ENCODE data around the gene GSTCD. TPM values are rescaled to one million over a fixed set of nuclear protein-coding genes. Genes with fewer than 3 reads are reported as not detected.

Gene GSTCD
- total RNA-seq, 1 experiment from 2014 or later: 22.5 TPM

DNA sequence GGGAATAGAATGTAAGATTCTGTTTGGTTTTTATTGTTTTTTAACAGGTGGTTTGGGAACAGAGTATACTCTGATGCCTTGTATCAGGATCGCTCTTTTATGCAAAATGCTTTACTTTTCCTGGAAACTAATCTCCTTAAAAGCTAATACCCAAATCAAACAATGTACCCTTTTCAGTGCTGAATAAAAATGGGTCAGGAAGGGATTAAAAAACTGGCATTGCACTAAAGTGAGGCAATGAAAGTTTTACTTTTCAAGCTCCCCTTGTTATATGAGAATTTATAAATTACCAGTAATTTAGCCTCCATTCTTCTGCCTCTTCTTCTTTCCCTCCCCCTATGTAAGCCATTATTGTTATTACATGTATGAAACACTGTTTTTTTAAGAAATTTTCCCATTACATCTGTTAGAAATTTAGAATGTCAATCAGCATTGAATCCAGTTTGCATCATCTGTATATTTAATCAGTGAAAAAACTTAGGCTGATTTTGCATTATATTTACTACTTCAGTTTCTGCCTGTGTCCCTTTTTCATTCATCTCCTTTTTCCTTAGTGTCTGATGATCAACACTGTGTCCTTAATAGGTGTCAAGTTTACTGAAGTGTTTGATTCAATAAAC, 97.0 kb downstream of the GSTCD start:
- TF ChIP-seq, protein P1, sequence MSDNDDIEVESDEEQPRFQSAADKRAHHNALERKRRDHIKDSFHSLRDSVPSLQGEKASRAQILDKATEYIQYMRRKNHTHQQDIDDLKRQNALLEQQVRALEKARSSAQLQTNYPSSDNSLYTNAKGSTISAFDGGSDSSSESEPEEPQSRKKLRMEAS (IDR thresholded peaks at IDR 0.05): no peak
- no peak for TF ChIP-seq CBX3 (IDR thresholded peaks at IDR 0.05; ENCODE audit: low read depth)
- no peak for TF ChIP-seq FOSL1 (IDR thresholded peaks at IDR 0.05; ENCODE audit: low read depth)
- TF ChIP-seq, protein P2, sequence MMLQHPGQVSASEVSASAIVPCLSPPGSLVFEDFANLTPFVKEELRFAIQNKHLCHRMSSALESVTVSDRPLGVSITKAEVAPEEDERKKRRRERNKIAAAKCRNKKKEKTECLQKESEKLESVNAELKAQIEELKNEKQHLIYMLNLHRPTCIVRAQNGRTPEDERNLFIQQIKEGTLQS (IDR thresholded peaks at IDR 0.05): no peak
- no peak for TF ChIP-seq EZH2 (IDR thresholded peaks at IDR 0.05)
- no peak for TF ChIP-seq SP1 (IDR thresholded peaks at IDR 0.05; ENCODE audit: low read depth)
- TF ChIP-seq, protein P3, sequence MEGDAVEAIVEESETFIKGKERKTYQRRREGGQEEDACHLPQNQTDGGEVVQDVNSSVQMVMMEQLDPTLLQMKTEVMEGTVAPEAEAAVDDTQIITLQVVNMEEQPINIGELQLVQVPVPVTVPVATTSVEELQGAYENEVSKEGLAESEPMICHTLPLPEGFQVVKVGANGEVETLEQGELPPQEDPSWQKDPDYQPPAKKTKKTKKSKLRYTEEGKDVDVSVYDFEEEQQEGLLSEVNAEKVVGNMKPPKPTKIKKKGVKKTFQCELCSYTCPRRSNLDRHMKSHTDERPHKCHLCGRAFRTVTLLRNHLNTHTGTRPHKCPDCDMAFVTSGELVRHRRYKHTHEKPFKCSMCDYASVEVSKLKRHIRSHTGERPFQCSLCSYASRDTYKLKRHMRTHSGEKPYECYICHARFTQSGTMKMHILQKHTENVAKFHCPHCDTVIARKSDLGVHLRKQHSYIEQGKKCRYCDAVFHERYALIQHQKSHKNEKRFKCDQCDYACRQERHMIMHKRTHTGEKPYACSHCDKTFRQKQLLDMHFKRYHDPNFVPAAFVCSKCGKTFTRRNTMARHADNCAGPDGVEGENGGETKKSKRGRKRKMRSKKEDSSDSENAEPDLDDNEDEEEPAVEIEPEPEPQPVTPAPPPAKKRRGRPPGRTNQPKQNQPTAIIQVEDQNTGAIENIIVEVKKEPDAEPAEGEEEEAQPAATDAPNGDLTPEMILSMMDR (IDR thresholded peaks at IDR 0.05 in 2 of 3, conservative IDR thresholded peaks at IDR 0.05 in 1 of 3; ENCODE audit: borderline replicate concordance in 1 of 3, insufficient read depth in 1 of 3, low read depth in 2 of 3, low read length in 2 of 3): no peak
- TF ChIP-seq POLR2AphosphoS5 (IDR thresholded peaks at IDR 0.05; ENCODE audit: low read depth, low read length): no peak
- RAD21 ChIA-PET (ENCODE audit: low non-redundant PET in 1 of 2, low total read pairs in 2 of 2, uncharacterized antibody in 2 of 2, unreplicated experiment in 2 of 2): no interaction called here
- Histone ChIP-seq H3K4me1 (ENCODE audit: control insufficient read depth in 1 of 2, insufficient read depth in 2 of 2, low read length in 2 of 2) (no peaks in the 10 kb centered on the region), H3K4me2 (ENCODE audit: low read length) (no peak overlapping the region), H3K9ac (ENCODE audit: low read length) (no peak overlapping the region), H2AFZ (ENCODE audit: low read depth, low read length, poor library complexity, severe bottlenecking) (no peak overlapping the region), H4K20me1 (ENCODE audit: insufficient read depth) (no peaks in the 10 kb centered on the region), H3K4me3 (replicated peaks in 1 of 2; ENCODE audit: low read depth in 1 of 2, low read length in 2 of 2) (no peak overlapping the region), H3K36me3 (ENCODE audit: control insufficient read depth in 1 of 2, insufficient read depth in 2 of 2, low read length in 2 of 2) (no peaks in the 10 kb centered on the region), H3K79me2 (ENCODE audit: insufficient read depth, low read length) (no peaks in the 10 kb centered on the region), H3K9me2 (ENCODE audit: insufficient read depth) (no peaks in the 10 kb centered on the region), H3K27ac (ENCODE audit: low read depth, low read length) (no peak overlapping the region), H3K9me3 (ENCODE audit: control insufficient read depth in 1 of 2, insufficient read depth in 1 of 2, low read depth in 1 of 2, low read length in 2 of 2) (no peaks in the 10 kb centered on the region), H3K27me3 (ENCODE audit: insufficient read depth, low read length) (no peaks in the 10 kb centered on the region)
- ATAC-seq (no peak), DNase-seq (ENCODE audit: low read depth, low spot score) (no peak)
- POLR2A ChIA-PET: no interaction called here
- no TSS peak for BruUV-seq (replicated peaks)
- intact Hi-C loops (cut with micrococcal nuclease): no loop called here
- CTCF ChIA-PET: no interaction called here

Measured in HCT116 (cell line).